Fibroblast of mammary gland (primary cell): Measurements from ENCODE around the gene SPOCD1.
A peak's percentile ranks its signal among the peaks of the same experiment; 100 is the strongest.

ENCODE experiments used
- DNase-seq: peaks from one replicate; pipeline ENCODE4 v3.0.0-alpha.2; 2010; ENCODE audit warnings: low read depth
- H3K4me3 ChIP-seq: 2 replicates; pipeline ENCODE4 v1.5.1; 2011; ENCODE audit warnings: low read depth, mild to moderate bottlenecking, low read length, moderate library complexity; ENCODE audit not compliant: control insufficient read depth
- CTCF ChIP-seq: conservative IDR thresholded peaks from 2 replicates; pipeline ENCODE4 v1.5.1; 2011; ENCODE audit warnings: low read depth, low read length, inconsistent platforms; ENCODE audit not compliant: control insufficient read depth, insufficient read depth

SPOCD1 gene

GRCh38 chr1:31789259-31790065 lies 26.4 kb downstream of the SPOCD1 start:
- peak; percentile 76 for TF ChIP-seq CTCF
- DNase-seq = peak; percentile 84
- peak overlapping the region; percentile 81 for H3K4me3 ChIP-seq

- peak; percentile 84 for DNase-seq
- TF ChIP-seq CTCF = no peak
- peak overlapping the region; percentile 81 for H3K4me3 ChIP-seq
These were observed 27.0 kb downstream of the SPOCD1 start for GRCh38 chr1:31788825-31789256.

- DNase-seq = peak; percentile 90
- peak overlapping the region; percentile 81 for H3K4me3 ChIP-seq
- no peak for TF ChIP-seq CTCF
These were observed 27.5 kb downstream of the SPOCD1 start for GRCh38 chr1:31788138-31788824.

GRCh38 chr1:31787786-31788137 lies 28.1 kb downstream of the SPOCD1 start:
- TF ChIP-seq CTCF = no peak
- peak overlapping the region; percentile 81 for H3K4me3 ChIP-seq
- no peak for DNase-seq

GRCh38 chr1:31787261-31787660 lies 28.6 kb downstream of the SPOCD1 start:
- TF ChIP-seq CTCF = no peak

GRCh38 chr1:31786366-31787060 lies 29.3 kb downstream of the SPOCD1 start:
- H3K4me3 ChIP-seq = no peak overlapping the region
- no peak for DNase-seq
- TF ChIP-seq CTCF = no peak

More at GRCh38 chr1:31787261-31787660, 28.6 kb downstream of the SPOCD1 start:
- DNase-seq = no peak
- H3K4me3 ChIP-seq = no peak overlapping the region
